GM12878 (cell line): ENCODE data around the gene UXT.

Experiments used
- TF ChIP-seq, protein P1 (sequence below): IDR thresholded peaks from 2 replicates; pipeline ENCODE4 v1.6.1; 2012; ENCODE audit warnings: mild to moderate bottlenecking, low read depth, low read length
- TF ChIP-seq, protein P2 (sequence below), 3 experiments: IDR thresholded peaks in 2 of 3; conservative IDR thresholded peaks in 1 of 3; 2 replicates each; pipeline ENCODE4 v1.5.1; 2011; ENCODE audit warnings: low read depth in 3 of 3, low read length in 3 of 3, mild to moderate bottlenecking in 3 of 3, control low read depth in 2 of 3, moderate library complexity in 2 of 3, inconsistent platforms in 1 of 3, mixed read lengths in 1 of 3; ENCODE audit not compliant: control insufficient read depth in 2 of 3, insufficient read depth in 1 of 3; ENCODE audit errors: extremely low read depth in 1 of 3

DNA sequence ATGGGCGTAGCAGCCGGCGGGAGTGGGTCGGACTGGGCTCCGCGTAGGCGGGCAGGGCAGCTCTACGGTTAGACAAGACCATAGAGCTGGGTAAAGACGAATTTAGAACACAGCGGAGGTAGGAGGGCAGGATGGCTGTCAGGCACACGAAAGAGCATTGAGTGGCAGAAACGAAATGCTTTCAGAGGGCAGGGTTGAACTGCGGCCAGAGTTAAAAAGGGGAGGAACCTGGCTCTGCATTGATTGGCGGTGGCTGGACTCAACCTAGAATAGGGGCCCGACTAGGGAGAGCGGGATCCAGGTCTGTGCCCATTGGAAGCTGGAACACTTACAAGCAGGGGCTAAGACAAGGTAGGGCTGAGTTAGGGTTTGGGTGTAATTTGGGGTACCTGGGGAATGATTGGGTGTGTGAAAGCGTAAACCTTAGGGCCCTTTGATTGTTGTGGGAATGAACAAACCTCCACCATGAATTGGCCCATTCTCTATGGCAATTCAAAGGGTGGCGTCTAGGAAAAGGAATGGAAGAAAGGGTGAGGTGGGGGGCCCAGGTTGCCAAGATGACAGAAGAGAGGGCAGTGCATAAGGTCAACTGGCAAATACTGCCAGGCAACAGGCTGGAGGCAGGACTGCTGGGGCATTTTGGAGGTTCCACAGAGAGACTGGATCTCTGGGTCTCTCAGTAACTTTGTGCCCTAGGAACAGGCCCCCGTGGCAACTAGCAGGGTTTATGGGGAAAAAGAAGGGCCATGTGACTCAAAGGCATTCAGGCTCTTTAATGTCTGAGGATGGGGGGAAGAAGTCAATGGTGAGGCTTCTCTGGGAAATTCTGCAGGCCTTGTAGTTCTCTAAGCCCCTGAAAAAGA lies 7.7 kb downstream of the UXT start:
- TF ChIP-seq, protein P1, sequence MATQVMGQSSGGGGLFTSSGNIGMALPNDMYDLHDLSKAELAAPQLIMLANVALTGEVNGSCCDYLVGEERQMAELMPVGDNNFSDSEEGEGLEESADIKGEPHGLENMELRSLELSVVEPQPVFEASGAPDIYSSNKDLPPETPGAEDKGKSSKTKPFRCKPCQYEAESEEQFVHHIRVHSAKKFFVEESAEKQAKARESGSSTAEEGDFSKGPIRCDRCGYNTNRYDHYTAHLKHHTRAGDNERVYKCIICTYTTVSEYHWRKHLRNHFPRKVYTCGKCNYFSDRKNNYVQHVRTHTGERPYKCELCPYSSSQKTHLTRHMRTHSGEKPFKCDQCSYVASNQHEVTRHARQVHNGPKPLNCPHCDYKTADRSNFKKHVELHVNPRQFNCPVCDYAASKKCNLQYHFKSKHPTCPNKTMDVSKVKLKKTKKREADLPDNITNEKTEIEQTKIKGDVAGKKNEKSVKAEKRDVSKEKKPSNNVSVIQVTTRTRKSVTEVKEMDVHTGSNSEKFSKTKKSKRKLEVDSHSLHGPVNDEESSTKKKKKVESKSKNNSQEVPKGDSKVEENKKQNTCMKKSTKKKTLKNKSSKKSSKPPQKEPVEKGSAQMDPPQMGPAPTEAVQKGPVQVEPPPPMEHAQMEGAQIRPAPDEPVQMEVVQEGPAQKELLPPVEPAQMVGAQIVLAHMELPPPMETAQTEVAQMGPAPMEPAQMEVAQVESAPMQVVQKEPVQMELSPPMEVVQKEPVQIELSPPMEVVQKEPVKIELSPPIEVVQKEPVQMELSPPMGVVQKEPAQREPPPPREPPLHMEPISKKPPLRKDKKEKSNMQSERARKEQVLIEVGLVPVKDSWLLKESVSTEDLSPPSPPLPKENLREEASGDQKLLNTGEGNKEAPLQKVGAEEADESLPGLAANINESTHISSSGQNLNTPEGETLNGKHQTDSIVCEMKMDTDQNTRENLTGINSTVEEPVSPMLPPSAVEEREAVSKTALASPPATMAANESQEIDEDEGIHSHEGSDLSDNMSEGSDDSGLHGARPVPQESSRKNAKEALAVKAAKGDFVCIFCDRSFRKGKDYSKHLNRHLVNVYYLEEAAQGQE = no peak
- TF ChIP-seq, protein P2, sequence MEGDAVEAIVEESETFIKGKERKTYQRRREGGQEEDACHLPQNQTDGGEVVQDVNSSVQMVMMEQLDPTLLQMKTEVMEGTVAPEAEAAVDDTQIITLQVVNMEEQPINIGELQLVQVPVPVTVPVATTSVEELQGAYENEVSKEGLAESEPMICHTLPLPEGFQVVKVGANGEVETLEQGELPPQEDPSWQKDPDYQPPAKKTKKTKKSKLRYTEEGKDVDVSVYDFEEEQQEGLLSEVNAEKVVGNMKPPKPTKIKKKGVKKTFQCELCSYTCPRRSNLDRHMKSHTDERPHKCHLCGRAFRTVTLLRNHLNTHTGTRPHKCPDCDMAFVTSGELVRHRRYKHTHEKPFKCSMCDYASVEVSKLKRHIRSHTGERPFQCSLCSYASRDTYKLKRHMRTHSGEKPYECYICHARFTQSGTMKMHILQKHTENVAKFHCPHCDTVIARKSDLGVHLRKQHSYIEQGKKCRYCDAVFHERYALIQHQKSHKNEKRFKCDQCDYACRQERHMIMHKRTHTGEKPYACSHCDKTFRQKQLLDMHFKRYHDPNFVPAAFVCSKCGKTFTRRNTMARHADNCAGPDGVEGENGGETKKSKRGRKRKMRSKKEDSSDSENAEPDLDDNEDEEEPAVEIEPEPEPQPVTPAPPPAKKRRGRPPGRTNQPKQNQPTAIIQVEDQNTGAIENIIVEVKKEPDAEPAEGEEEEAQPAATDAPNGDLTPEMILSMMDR (IDR thresholded peaks at IDR 0.05 in 2 of 3, conservative IDR thresholded peaks at IDR 0.05 in 1 of 3; ENCODE audit: control insufficient read depth in 2 of 3, extremely low read depth in 1 of 3, insufficient read depth in 1 of 3, low read depth in 3 of 3, low read length in 3 of 3) = no peak
